Measurements from ENCODE around the gene TRAPPC13.

- TF ChIP-seq POU2F2 (IDR thresholded peaks at IDR 0.05; ENCODE audit: low read depth, low read length) (no peak), SPI1 (IDR thresholded peaks at IDR 0.05; ENCODE audit: low read depth, low read length) (no peak)
Observed at GRCh38 chr5:65663804-65664521, 39.1 kb downstream of the TRAPPC13 start.
